ENCODE data around the gene EPB41L5.
"Not testable (repeated sequence)": the region's sequence is repeated elsewhere in the genome, so short reads cannot be mapped to it uniquely, and the experiment has no call there.

The EPB41L5 gene

GRCh38 chr2:120029672-120030640 lies 17.1 kb downstream of the EPB41L5 start:
- DNase-seq (ENCODE audit: low read depth in 3 of 3, low spot score in 1 of 3): no peak

DNA sequence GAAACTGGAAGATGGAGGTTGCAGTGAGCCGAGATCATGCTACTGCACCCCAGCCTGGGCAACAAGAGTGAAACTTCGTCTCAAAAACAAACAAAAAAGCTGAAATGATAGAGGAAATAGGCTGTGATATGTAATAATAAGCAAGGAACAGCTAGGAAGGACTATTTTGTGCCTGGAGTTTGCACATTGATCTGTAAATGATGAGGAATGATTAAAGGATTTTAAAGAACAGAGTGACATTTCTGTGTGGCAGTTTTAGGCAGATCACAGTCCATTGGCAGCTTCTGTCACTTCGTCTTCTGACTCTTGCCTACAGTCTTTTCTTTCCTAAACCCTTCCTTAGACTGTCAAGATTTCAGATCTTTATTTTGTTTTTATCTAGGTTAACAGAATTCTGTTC lies 19.4 kb downstream of the EPB41L5 start:
- no peak for DNase-seq (ENCODE audit: low read depth in 3 of 3, low spot score in 1 of 3)

GRCh38 chr2:120034027-120034426 lies 21.1 kb downstream of the EPB41L5 start:
- DNase-seq (ENCODE audit: low read depth in 3 of 3, low spot score in 1 of 3): no peak

DNA sequence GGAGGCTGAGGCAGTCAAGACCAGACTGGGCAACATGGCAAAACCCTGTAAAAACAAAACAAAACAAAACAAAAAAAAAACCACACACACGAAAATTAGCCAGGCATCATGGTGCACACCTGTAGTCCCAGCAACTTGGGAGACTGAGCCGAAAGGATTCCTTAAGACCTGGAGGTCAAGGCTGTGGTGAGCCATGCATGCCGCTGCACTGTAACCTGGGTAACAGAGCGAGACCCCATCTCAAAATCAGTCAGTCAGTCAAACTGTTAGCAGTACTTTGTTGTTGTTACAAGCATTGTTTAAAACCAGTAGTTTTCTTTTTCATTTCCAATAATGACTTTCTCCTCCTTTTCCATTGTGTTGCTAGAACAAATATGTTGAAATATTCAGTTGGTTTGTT lies 21.7 kb downstream of the EPB41L5 start:
- DNase-seq (ENCODE audit: low read depth in 3 of 3, low spot score in 1 of 3): no peak

- DNase-seq (ENCODE audit: low read depth in 3 of 3, low spot score in 1 of 3): no peak
These were observed 23.3 kb downstream of the EPB41L5 start for GRCh38 chr2:120036145-120036544.

DNA sequence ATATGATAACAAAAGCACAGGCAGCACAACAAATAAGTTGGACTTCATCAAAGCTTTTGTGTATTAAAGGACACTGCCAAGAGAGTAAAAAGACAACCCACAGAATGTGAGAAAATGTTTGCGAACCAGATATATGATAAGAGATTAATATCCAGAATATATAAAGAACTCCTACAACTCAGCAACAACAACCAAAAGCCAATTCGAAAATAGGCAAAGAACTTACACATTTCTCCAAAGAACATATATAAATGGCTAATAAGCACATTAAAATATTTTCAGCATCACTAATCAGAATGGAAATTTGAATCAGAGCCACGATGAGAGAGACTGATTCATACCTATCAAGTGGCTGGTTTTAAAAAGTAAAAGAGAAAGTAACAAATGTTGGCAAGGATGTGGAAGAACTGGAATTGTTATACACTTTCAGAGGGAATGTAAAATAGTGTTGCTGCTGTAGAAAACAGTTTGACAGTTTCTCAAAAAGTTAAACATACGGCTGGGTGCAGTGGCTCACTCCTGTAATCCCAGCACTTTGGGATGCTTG lies 25.2 kb downstream of the EPB41L5 start:
- no peak for DNase-seq (ENCODE audit: low read depth in 3 of 3, low spot score in 1 of 3)

DNA sequence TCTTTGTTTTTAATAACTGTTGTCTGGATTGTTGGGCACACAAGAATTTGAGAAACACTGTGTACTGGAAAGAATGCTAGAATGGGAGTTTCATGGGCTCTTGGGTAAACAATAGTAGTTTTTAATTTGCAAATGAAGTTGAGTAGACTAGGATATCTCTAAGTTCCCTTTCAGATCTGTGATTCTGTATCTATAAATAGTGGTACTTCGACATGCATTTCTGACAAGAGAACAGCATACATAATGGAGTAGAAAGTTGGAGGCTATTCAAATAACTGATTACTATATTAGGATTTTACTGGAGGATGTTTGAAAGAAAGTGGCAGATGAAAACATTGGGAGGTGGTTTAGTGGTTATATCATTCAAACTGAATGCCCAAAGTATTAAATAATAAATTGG lies 29.5 kb downstream of the EPB41L5 start:
- DNase-seq (ENCODE audit: low read depth in 3 of 3, low spot score in 1 of 3): no peak

GRCh38 chr2:120044336-120044735 lies 31.5 kb downstream of the EPB41L5 start:
- DNase-seq (ENCODE audit: low read depth in 3 of 3, low spot score in 1 of 3): no peak

DNA sequence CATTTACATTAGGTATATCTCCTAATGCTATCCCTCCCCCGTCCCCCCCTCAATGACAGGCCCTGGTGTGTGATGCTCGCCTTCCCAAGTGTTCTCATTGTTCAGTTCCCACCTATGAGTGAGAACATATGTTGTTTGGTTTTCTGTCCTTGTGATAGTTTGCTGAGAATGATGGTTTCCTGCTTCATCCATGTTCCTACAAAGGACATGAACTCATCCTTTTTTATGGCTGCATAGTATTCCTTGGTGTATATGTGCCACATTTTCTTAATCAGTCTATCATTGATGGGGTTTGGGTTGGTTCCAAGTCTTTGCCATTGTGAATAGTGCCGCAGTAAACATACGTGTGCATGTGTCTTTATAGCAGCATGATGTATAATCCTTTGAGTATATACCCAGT lies 32.9 kb downstream of the EPB41L5 start:
- DNase-seq (ENCODE audit: low read depth in 3 of 3, low spot score in 1 of 3): not testable (repeated sequence)

DNA sequence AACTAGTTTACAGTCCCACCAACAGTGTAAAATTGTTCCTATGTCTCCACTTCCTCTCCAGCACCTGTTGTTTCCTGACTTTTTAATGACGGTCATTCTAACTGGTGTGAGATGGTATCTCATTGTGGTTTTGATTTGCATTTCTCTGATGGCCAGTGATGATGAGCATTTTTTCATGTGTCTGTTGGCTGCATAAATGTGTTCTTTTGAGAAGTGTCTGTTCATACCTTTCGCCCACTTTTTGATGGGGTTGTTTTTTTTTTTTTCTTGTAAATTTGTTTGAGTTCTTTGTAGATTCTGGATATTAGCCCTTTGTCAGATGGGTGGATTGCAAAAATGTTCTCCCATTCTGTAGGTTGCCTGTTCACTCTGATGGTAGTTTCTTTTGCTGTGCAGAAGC lies 33.4 kb downstream of the EPB41L5 start:
- not testable (repeated sequence) for DNase-seq (ENCODE audit: low read depth in 3 of 3, low spot score in 1 of 3)

GRCh38 chr2:120052597-120052996 lies 39.7 kb downstream of the EPB41L5 start:
- no peak for DNase-seq (ENCODE audit: low read depth in 3 of 3, low spot score in 1 of 3)

DNA sequence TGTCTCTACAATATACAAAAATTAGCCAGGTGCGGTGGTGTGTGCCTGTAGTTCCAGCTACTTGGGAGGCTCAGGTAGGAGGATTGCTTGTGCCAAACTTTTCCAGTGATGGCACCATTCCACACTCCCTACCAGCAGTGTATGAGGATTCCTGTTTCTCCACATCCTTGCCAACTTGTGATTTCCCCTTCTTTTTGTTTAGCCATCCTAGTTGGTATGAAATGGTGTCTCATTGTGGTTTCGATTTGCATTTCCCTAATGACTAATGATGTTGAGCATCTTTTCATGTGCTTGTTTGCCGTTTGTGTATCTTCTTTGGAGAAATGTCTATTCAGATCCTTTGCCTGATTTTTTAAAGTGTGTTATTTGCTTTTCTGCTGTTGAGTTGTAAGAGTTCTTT lies 41.0 kb downstream of the EPB41L5 start:
- no peak for DNase-seq (ENCODE audit: low read depth in 3 of 3, low spot score in 1 of 3)

- no peak for DNase-seq (ENCODE audit: low read depth in 3 of 3, low spot score in 1 of 3)
These were observed 46.6 kb downstream of the EPB41L5 start for GRCh38 chr2:120059483-120059882.

DNA sequence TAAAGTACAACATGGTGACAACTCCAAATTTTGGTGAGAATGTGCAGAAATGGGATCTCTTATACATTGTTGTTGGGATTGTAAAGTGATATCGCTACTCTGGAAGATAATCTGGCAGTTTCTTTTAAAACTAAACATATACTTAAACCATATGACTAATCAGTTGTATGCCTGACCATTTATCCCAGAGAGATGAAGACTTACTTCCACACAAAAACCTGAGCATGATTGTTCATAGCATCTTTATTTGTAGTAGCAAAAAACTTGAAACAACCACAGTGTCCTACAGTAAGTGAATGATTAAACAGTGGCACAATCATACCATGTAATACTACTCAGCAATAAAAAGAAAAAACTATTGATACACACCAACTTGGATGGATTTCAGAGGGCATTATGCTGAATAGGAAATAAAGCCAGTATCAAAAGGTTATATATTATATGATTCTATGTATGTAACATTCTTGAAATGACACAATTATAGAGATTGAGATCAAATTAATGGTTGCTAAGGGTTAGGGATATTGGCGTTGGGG lies 47.3 kb downstream of the EPB41L5 start:
- no peak for DNase-seq (ENCODE audit: low read depth in 3 of 3, low spot score in 1 of 3)

GRCh38 chr2:120064664-120065063 lies 51.8 kb downstream of the EPB41L5 start:
- DNase-seq (ENCODE audit: low read depth in 3 of 3, low spot score in 1 of 3): no peak

DNA sequence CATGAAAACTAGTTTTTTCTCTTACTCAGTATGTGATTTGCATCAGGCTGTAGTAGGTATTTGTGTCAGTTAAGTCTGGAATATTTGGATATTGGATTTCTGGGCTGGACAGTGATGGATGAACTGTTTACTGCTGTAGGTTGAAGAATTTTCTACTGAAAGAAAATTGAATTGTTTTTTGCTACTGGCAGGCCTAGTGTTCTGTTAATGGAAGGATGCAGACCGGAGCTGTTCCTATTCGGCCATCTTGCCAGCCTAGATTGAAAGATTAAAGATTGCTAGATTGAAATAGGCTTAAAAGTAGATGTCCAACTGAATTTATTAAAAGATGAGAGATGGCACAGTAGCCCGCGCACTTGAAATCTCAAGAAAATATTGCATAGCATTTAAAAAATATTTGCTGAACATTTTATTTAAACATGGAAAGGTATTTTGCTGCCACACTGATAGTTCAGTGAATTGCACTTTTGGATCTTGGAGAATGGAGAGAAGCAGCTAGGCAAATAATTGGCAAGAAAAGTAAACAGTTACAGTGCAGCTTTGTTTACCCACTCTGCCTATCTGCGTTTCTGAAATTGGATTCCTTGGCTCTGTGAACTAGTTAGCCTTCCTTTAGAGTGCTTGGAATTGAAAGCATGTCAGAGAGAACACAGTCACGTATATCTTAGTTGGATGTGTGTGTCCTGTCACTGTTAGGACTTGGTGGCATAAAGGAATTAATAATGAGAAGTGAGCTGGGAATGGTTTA lies 54.1 kb downstream of the EPB41L5 start:
- no peak for DNase-seq (ENCODE audit: low read depth in 3 of 3, low spot score in 1 of 3)

- DNase-seq (ENCODE audit: low read depth in 3 of 3, low spot score in 1 of 3): not testable (repeated sequence)
These were observed 55.3 kb downstream of the EPB41L5 start for GRCh38 chr2:120068040-120068658.

DNA sequence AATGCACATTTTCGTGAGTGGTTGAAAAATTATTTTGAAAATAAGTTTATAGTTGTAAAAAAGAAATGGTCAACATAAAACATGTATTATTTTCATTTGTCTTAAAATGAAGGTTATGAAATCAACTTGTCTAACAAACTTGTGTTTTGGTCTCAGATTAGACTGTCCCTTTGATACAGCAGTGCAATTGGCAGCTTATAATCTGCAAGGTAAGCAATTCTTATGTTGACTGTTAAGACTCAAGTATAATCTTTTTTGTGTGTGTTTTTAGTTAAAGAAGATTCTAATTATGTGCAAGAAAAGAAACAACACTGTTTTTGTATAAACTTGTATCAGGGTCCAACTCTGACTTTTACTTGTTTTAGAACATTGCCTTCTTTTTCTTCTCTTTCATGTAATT lies 62.7 kb downstream of the EPB41L5 start:
- no peak for DNase-seq (ENCODE audit: low read depth in 3 of 3, low spot score in 1 of 3)

DNA sequence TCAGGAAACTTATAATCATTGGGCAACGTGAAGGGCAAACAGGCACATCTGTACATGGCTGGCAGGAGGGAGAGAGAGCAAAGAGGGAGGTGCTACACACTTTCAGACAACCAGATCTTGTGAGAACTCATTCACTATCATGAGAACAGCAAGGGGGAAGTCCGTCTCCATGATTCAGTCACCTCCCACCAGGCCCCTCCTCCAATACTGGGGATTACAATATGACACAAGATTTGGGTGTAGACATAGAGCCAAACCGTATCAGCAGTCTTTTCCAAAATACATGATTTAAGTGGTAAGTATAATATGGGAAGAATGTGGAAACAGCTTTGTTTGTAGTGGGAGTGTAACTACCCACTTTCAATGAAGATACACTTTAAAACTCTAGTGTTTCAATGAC lies 65.0 kb downstream of the EPB41L5 start:
- DNase-seq (ENCODE audit: low read depth in 3 of 3, low spot score in 1 of 3): no peak

DNA sequence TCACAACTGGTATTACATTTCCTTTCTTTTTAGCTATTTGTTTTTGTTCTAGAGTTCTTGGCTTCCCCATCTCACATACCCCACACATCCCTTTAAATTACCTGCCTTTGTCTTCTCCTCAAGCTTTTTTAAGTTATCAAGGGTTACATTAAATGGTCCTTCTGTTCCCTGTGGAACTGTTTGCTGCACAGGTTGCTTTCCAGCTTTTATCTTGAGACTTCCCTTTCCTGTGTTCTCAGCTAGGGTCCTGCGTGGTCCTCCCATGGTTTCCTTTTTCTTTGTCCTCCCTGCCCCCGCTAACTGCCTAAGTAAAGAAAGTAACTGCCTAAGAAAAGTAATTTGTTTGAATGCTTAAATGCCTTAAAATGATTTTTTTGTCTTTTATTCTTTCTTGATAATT lies 66.8 kb downstream of the EPB41L5 start:
- DNase-seq (ENCODE audit: low read depth in 3 of 3, low spot score in 1 of 3): no peak

- DNase-seq (ENCODE audit: low read depth in 3 of 3, low spot score in 1 of 3): no peak
These were observed 78.6 kb downstream of the EPB41L5 start for GRCh38 chr2:120091436-120091835.
